Activated CD8-positive, alpha-beta memory T cell treated with anti-CD3 and anti-CD28 coated beads, Interleukin-2, amount 50 U/mL, for 48 hours (primary cell): ENCODE results near the gene CYP4V2.
"Not testable (repeated sequence)": the region's sequence is repeated elsewhere in the genome, so short reads cannot be mapped to it uniquely, and the experiment has no call there.

Experiments used
- DNase-seq: peaks from one replicate; pipeline ENCODE4 v3.0.0-alpha.2; 2020

CYP4V2 gene

DNA sequence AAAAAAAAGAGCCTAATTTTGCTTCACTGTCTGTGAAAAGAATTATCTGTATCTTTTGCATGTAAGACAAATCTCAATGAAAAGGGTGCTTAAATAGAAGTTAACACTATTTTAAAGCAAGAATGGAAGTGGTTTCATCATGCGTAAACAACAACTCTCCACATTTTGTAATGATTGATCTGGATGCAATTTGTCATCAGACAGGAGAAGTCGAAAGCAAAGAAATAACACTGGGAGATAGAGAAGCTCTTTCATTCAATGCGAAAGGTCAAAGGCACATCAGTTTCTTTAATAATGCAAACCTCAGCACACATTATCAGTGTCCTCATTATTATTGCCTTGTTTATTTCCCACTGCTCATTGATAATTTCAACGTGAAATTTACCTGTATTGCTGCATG lies 44.8 kb downstream of the CYP4V2 start:
- no peak for DNase-seq

GRCh38 chr4:186240452-186240847 lies 49.1 kb downstream of the CYP4V2 start:
- no peak for DNase-seq

- DNase-seq: no peak
Observed at GRCh38 chr4:186240848-186241491, 49.6 kb downstream of the CYP4V2 start.

GRCh38 chr4:186241616-186242015 lies 50.2 kb downstream of the CYP4V2 start:
- DNase-seq: no peak

- not testable (repeated sequence) for DNase-seq
Observed at GRCh38 chr4:186242031-186242430, 50.7 kb downstream of the CYP4V2 start.

GRCh38 chr4:186243331-186243730 lies 52.0 kb downstream of the CYP4V2 start:
- DNase-seq: no peak

- DNase-seq: no peak
Observed at GRCh38 chr4:186244835-186245234, 53.5 kb downstream of the CYP4V2 start.

- not testable (repeated sequence) for DNase-seq
Observed at GRCh38 chr4:186247062-186247752, 55.8 kb downstream of the CYP4V2 start.

GRCh38 chr4:186248643-186249042 lies 57.3 kb downstream of the CYP4V2 start:
- no peak for DNase-seq

- DNase-seq: no peak
Observed at GRCh38 chr4:186249785-186250754, 58.7 kb downstream of the CYP4V2 start.

- no peak for DNase-seq
Observed at GRCh38 chr4:186250760-186251159, 59.4 kb downstream of the CYP4V2 start.

DNA sequence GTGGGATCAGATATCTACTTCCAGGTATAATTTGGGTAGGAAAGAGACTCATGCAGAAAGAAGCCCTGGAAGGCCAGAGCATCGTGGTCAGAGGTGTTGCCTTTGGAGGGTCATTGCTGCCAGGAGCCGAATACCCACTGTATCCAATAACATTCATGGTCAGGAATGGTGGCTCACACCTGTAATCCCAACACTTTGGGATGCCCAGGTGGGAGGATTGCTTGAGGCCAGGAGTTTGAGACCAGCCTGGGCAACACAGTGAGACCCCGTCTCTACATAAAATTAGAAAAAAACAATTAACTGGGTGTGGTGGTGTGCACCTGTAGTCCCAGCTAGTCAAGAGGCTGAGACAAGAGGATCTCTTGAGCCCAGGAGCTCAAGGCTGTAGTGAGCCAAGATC lies 63.8 kb downstream of the CYP4V2 start:
- no peak for DNase-seq

GRCh38 chr4:186258216-186258811 lies 66.9 kb downstream of the CYP4V2 start:
- DNase-seq: no peak

- DNase-seq: no peak
Observed at GRCh38 chr4:186260117-186260503, 68.7 kb downstream of the CYP4V2 start.
